ENCODE measurements around the gene ARHGAP22.

Gene ARHGAP22

GRCh38 chr10:48526846-48527505, 77.9 kb downstream of the ARHGAP22 start:
- no peak for DNase-seq

- DNase-seq = no peak
Measured at GRCh38 chr10:48526011-48526821, 78.7 kb downstream of the ARHGAP22 start.

DNA sequence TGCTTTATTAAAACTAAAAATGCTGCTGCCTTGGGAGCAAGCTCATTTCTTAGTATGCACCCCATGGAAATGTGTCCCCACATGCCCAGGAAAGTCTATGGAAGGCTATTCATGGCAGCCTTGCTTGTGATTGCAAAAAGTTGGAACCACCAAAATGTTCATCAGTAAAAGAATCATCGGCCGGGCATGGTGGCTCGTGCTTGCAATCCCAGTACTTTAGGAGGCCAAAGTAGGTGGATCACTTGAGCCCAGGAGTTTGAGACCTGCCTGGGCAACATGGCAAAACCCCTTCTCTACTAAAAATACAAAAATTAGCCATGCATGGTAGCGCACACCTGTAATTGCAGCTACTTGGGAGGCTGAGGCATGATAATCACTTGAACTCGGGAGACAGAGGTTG, 79.8 kb downstream of the ARHGAP22 start:
- no peak for DNase-seq

- no peak for DNase-seq
Measured at GRCh38 chr10:48523820-48524758, 80.8 kb downstream of the ARHGAP22 start.

GRCh38 chr10:48523212-48523819, 81.6 kb downstream of the ARHGAP22 start:
- DNase-seq = peak; percentile 85

- DNase-seq = no peak
Measured at GRCh38 chr10:48522011-48522765, 82.7 kb downstream of the ARHGAP22 start.

- DNase-seq = no peak
Measured at GRCh38 chr10:48520594-48520993, 84.3 kb downstream of the ARHGAP22 start.

- no peak for DNase-seq
Measured at GRCh38 chr10:48520184-48520506, 84.7 kb downstream of the ARHGAP22 start.

DNA sequence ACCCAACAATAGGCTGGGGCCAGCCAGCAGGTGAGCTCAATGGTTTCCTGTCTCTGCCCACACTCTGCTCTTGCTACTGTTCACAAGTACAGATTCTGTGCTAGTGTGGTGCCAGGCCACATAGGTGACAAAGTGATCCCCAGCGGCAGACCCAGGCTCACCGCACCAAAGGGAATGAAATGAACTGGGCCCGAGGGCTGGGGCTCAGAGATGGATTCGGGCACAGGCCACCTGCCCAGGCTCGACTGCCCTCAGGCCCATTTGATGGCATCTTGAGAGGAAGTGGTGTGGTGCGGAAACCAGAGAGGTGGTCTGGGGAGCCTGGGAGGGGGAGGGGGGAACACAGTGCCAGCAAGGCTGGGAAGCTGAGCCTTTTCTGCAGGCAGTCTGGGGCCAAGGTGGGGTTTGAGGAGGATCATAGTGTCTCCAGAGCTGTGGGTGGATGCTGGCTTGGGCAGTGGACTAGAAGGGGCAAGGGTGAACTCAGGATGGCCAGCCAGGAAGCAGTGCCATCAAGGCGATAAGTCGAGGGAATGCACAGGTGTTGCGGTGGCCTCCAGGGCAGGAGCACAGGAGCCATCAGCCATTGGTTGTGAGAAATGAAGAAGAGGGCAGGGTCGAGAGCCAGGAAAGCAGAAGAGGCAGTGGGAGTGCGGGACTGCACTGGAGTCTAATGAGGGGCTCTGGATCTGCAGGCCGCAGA, 85.2 kb downstream of the ARHGAP22 start:
- DNase-seq = no peak

GRCh38 chr10:48518986-48519385, 85.9 kb downstream of the ARHGAP22 start:
- no peak for DNase-seq

DNA sequence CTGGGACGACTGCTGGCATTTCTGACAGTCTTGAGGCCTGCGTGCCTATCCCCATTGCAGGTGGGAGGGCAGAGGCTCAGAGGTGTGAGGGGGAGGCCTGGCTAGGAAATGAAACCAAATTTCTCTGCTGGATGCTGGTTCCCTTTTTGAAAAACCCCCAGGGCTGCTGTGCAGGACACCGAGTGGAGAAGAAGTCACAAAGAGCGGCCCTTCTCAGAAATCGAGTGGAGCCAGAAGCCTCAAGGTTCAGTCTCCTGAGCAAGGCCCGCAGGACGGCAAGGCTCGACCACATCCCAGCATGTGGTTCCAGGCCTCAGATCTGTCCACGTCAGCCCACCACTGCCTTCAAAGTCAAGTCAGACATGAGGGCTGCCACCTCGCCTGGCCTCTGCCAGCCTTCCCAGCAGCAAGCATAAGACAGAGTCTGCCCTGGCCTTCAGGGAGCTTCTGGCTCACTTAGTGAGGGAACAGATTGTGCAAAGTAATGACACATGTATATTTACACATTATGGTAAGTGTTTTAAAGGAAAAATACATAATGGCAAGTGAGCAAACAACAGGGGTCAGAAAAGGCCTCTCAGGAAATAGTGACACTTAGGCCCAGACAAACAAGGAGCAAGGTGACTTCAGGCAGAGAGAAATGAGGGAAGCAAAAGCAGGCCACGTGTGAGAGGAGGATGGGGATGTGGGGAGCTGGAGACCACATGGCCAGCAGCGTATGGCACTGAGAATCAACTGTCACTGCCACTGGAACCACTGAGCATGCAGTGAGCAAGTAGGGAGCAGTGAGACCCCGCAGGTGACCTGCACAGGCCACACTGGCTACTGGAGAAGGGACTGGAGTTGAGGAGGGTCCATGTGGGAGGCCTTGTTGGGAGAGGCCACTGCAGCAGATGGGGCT, 86.7 kb downstream of the ARHGAP22 start:
- DNase-seq = no peak

GRCh38 chr10:48517482-48517881, 87.4 kb downstream of the ARHGAP22 start:
- DNase-seq = no peak

- DNase-seq = no peak
Measured at GRCh38 chr10:48516911-48517310, 88.0 kb downstream of the ARHGAP22 start.

DNA sequence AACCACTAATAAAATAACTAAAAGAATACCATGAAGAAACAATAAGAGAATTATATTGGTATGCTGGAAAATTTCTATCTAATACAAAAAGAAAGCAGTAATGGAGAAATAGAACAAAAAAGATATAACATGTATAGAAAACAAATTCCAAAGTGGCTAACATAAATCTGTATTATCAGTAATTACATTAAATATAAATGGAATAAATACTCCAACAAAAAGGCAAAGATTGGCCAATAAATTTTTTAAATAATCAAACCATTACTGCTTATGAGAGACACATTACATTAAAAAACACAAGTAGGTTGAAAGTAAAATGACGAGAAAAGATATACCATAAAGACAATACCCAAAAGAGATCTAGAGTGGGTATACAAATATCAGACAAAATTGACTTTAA, 90.0 kb downstream of the ARHGAP22 start:
- no peak for DNase-seq

DNA sequence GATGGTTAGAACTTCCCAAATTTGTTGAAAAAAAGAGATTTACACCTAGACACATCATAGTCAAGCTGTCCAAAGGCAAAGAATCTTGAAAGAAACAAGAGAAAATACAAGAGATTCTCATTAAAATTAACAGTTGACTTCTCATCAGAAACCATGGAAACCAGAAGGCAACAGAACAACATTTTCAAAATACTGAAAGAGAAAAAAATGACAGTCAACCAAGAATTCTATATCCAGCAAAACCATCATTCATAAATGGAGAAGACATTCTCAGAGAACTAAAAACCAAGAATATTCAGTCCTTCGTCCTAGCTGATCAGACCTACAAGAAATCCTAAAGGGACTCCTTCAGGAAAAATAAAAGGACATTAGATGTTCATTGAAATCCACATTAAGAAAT, 90.6 kb downstream of the ARHGAP22 start:
- no peak for DNase-seq

GRCh38 chr10:48512861-48513260, 92.0 kb downstream of the ARHGAP22 start:
- DNase-seq = no peak

DNA sequence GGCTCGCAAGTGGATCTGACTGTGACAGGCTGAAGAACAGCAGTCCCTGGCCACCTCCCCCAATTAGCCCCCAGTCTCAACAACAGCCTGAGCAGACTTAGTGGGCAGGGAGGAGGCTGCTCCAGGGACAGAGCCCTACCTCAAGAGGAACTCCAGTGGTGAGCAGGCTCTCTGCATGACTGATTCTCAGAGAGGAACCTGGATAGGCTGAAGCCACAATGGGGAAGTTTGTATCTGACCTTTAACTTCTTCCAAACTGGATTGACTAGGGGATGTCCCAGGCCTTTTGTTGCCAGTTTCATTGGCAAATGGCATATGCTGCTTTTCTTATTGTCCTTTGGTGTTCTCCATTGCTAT, 93.0 kb downstream of the ARHGAP22 start:
- DNase-seq = no peak

GRCh38 chr10:48511066-48511874, 93.6 kb downstream of the ARHGAP22 start:
- DNase-seq = no peak

- no peak for DNase-seq
Measured at GRCh38 chr10:48509974-48510692, 94.7 kb downstream of the ARHGAP22 start.

Measured in left hindlimb (tissue), 1 donor.